ENCODE results near the gene IFNLR1. TPM values are rescaled to one million over a fixed set of nuclear protein-coding genes. Genes with fewer than 3 reads are reported as not detected.

Gene IFNLR1
- total and polyA plus RNA-seq, 2 of the 8 experiments (the other 6 are each of a cell fraction or from before 2014, with no cell fraction given) = 6.8 to 10.1 TPM

- Histone ChIP-seq H3K4me3 (ENCODE audit: extremely low read depth in 1 of 4, insufficient read depth in 2 of 4, low read depth in 3 of 4, low read length in 4 of 4) (no peak overlapping the region), H3K23ac (ENCODE audit: insufficient read length) (no peak overlapping the region), H3K27ac (ENCODE audit: low read depth, low read length) (no peak overlapping the region), H4K20me1 (replicated peaks in 1 of 2; ENCODE audit: control insufficient read depth in 1 of 2, insufficient read depth in 2 of 2, low read length in 2 of 2) (no peaks in the 10 kb centered on the region), H4K91ac (replicated peaks; ENCODE audit: insufficient read length, low read length) (no peak overlapping the region), H3K4me1 (replicated peaks in 1 of 4; ENCODE audit: control insufficient read depth in 3 of 4, insufficient read depth in 4 of 4, low read length in 3 of 4) (peaks cover 0 to 5% (median 2%) of the 10 kb centered on the region in 4 experiments; a peak in 5 of 7 replicates), H3K14ac (ENCODE audit: insufficient read length) (no peak overlapping the region), H3K56ac (replicated peaks; ENCODE audit: insufficient read length, low read depth, low read length) (no peak overlapping the region), H3K23me2 (ENCODE audit: low read depth, low read length) (no peaks in the 10 kb centered on the region), H3K79me1 (ENCODE audit: low read depth, low read length) (no peaks in the 10 kb centered on the region), H3K9ac (replicated peaks in 1 of 4; ENCODE audit: extremely low read depth in 1 of 4, low read depth in 3 of 4, low read length in 3 of 4) (no peak overlapping the region), H3K4ac (replicated peaks; ENCODE audit: insufficient read length, low read depth, low read length) (no peak overlapping the region), H2BK20ac (ENCODE audit: low read length) (no peak overlapping the region), H3K18ac (ENCODE audit: extremely low read depth, low read length) (no peak overlapping the region), H4K5ac (ENCODE audit: insufficient read length, low read depth, low read length) (no peak overlapping the region), H2AFZ (ENCODE audit: low read length) (no peak overlapping the region), H3K79me2 (ENCODE audit: control insufficient read depth in 1 of 2, insufficient read depth in 2 of 2, low read length in 2 of 2) (no peaks in the 10 kb centered on the region), H4K8ac (ENCODE audit: extremely low read depth, insufficient read depth, low read length) (no peak overlapping the region), H3K4me2 (ENCODE audit: insufficient read depth in 1 of 2, low read depth in 2 of 2, low read length in 2 of 2) (no peak overlapping the region), H3K27me3 (replicated peaks in 1 of 4; ENCODE audit: control insufficient read depth in 3 of 4, extremely low read depth in 1 of 4, insufficient read depth in 3 of 4, low read length in 3 of 4) (no peaks in the 10 kb centered on the region), H2BK5ac (ENCODE audit: low read depth, low read length) (no peak overlapping the region), H2AK5ac (ENCODE audit: low read depth, low read length) (no peak overlapping the region), H2BK12ac (ENCODE audit: low read depth, low read length) (no peak overlapping the region), H3K36me3 (ENCODE audit: control insufficient read depth in 2 of 4, insufficient read depth in 4 of 4, low read length in 3 of 4) (no peaks in the 10 kb centered on the region), H3K9me3 (ENCODE audit: insufficient read depth in 2 of 2, low read depth in 1 of 2, low read length in 1 of 2) (no peaks in the 10 kb centered on the region), H2BK15ac (ENCODE audit: low read length) (no peak overlapping the region), H2BK120ac (replicated peaks; ENCODE audit: low read depth, low read length) (no peak overlapping the region)
- ChIA-PET CTCF (ENCODE audit: partially characterized antibody) (interaction anchor here (0.6 to 2.1 kb wide), 7 partner anchors 8 to 84 kb away, joined by 3 to 6 read pairs (median 3); no protein-coding TSS in a partner anchor), POLR2A (ENCODE audit: partially characterized antibody) (interaction anchor here (1.3 kb wide), 1 partner anchor 32 kb away, joined by 3 read pairs; no protein-coding TSS in a partner anchor)
- FAIRE-seq (no peak), DNase-seq (ENCODE audit: low read depth in 1 of 2, low spot score in 2 of 2) (no peak)
- 91% methylated on average over 14 of the region's 14 CpGs; no CpG with 5 or more reads in 1 of the 2 experiments for WGBS, 2 experiments (ENCODE audit: extremely low coverage in 1 of 2, insufficient coverage in 1 of 2, insufficient read length in 1 of 2, insufficient replicate concordance in 2 of 2, low coverage in 1 of 2, low lambda C conversion rate in 2 of 2, missing lambda C conversion rate in 1 of 2)
- TF ChIP-seq RBBP5 (IDR thresholded peaks at IDR 0.05; ENCODE audit: borderline replicate concordance, low read depth, low read length) (no peak), BCL11A (IDR thresholded peaks at IDR 0.05; ENCODE audit: low read depth in 2 of 2, low read length in 2 of 2) (no peak), ASH2L (IDR thresholded peaks at IDR 0.05; ENCODE audit: low read length) (no peak), TBP (IDR thresholded peaks at IDR 0.05; ENCODE audit: low read depth, low read length) (no peak), JUND (IDR thresholded peaks at IDR 0.05; ENCODE audit: low read length) (no peak), SIRT6 (IDR thresholded peaks at IDR 0.05; ENCODE audit: low read length) (no peak), NANOG (IDR thresholded peaks at IDR 0.05; ENCODE audit: insufficient read depth, low read depth, low read length, poor library complexity, severe bottlenecking) (no peak), RAD21 (IDR thresholded peaks at IDR 0.05 in 1 of 2, conservative IDR thresholded peaks at IDR 0.05 in 1 of 2; ENCODE audit: low read depth in 2 of 2, low read length in 2 of 2) (no peak), MAX (IDR thresholded peaks at IDR 0.05) (no peak), SP2 (IDR thresholded peaks at IDR 0.05; ENCODE audit: low read length) (no peak), KDM4A (IDR thresholded peaks at IDR 0.05; ENCODE audit: low read depth, low read length, severe bottlenecking) (no peak), SUZ12 (IDR thresholded peaks at IDR 0.05; ENCODE audit: low read length) (no peak), TEAD4 (IDR thresholded peaks at IDR 0.05; ENCODE audit: low read depth, low read length) (no peak)
Observed at GRCh38 chr1:24117722-24118409, 69.2 kb downstream of the IFNLR1 start.

All from H1 (cell line).